ENCODE data around the gene NLRP5. TPM values are rescaled to one million over a fixed set of nuclear protein-coding genes. Genes with fewer than 3 reads are reported as not detected.

Gene NLRP5
- total RNA-seq, 1 donor from 2014 or later = not detected

- DNase-seq (ENCODE audit: low spot score) = no peak
- TF ChIP-seq, protein P1, sequence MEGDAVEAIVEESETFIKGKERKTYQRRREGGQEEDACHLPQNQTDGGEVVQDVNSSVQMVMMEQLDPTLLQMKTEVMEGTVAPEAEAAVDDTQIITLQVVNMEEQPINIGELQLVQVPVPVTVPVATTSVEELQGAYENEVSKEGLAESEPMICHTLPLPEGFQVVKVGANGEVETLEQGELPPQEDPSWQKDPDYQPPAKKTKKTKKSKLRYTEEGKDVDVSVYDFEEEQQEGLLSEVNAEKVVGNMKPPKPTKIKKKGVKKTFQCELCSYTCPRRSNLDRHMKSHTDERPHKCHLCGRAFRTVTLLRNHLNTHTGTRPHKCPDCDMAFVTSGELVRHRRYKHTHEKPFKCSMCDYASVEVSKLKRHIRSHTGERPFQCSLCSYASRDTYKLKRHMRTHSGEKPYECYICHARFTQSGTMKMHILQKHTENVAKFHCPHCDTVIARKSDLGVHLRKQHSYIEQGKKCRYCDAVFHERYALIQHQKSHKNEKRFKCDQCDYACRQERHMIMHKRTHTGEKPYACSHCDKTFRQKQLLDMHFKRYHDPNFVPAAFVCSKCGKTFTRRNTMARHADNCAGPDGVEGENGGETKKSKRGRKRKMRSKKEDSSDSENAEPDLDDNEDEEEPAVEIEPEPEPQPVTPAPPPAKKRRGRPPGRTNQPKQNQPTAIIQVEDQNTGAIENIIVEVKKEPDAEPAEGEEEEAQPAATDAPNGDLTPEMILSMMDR (IDR thresholded peaks at IDR 0.05) = no peak
- Mint-ChIP-seq H3K36me3 (ENCODE audit: low read depth) (no peaks in the 10 kb centered on the region), H3K9me3 (ENCODE audit: low read depth) (no peaks in the 10 kb centered on the region), H3K4me1 (ENCODE audit: low read depth) (peaks cover 42% of the 10 kb centered on the region), H3K27me3 (ENCODE audit: low read depth) (no peaks in the 10 kb centered on the region), H3K27ac (ENCODE audit: unreplicated experiment) (no peak overlapping the region), H3K4me3 (ENCODE audit: unreplicated experiment) (no peak overlapping the region)
Observed at GRCh38 chr19:56107626-56108351, 121.2 kb downstream of the NLRP5 start.

- DNase-seq (ENCODE audit: low spot score) = no peak
- Mint-ChIP-seq H3K9me3 (ENCODE audit: low read depth) (no peaks in the 10 kb centered on the region), H3K4me3 (ENCODE audit: unreplicated experiment) (no peak overlapping the region), H3K4me1 (ENCODE audit: low read depth) (peaks cover 49% of the 10 kb centered on the region), H3K27ac (ENCODE audit: unreplicated experiment) (peak overlapping the region; percentile 42), H3K36me3 (ENCODE audit: low read depth) (no peaks in the 10 kb centered on the region), H3K27me3 (ENCODE audit: low read depth) (no peaks in the 10 kb centered on the region)
- TF ChIP-seq, protein P1 (IDR thresholded peaks at IDR 0.05) = no peak
Observed at GRCh38 chr19:56108447-56109195, 122.0 kb downstream of the NLRP5 start.

DNA sequence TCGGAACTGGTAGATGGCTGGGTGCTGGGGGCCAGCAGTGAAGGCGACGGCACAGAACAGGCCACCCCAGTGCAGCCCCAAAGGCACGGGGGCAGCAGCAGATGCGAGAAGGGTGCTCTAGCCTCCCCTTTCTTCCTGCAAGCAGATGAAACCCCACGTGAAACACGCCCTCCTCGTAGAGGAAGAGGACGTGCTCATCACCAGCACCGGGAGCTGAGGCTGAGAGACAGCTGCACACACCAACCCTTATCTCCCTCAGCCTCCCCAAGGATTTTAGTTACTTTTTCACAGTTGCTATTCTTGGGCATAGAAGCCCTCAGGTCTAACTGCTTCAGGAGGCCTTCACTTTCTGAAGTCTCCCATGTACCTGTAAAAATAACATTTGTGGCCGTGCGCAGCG, 122.7 kb downstream of the NLRP5 start:
- H3K9me3 Mint-ChIP-seq (ENCODE audit: low read depth) = no peaks in the 10 kb centered on the region
- H3K4me3 Mint-ChIP-seq (ENCODE audit: unreplicated experiment) = no peak overlapping the region
- H3K27ac Mint-ChIP-seq (ENCODE audit: unreplicated experiment) = peak overlapping the region; percentile 42
- no peaks in the 10 kb centered on the region for H3K36me3 Mint-ChIP-seq (ENCODE audit: low read depth)
- DNase-seq (ENCODE audit: low spot score) = no peak
- TF ChIP-seq, protein P1 (IDR thresholded peaks at IDR 0.05) = no peak
- H3K27me3 Mint-ChIP-seq (ENCODE audit: low read depth) = no peaks in the 10 kb centered on the region
- H3K4me1 Mint-ChIP-seq (ENCODE audit: low read depth) = peaks cover 52% of the 10 kb centered on the region

DNA sequence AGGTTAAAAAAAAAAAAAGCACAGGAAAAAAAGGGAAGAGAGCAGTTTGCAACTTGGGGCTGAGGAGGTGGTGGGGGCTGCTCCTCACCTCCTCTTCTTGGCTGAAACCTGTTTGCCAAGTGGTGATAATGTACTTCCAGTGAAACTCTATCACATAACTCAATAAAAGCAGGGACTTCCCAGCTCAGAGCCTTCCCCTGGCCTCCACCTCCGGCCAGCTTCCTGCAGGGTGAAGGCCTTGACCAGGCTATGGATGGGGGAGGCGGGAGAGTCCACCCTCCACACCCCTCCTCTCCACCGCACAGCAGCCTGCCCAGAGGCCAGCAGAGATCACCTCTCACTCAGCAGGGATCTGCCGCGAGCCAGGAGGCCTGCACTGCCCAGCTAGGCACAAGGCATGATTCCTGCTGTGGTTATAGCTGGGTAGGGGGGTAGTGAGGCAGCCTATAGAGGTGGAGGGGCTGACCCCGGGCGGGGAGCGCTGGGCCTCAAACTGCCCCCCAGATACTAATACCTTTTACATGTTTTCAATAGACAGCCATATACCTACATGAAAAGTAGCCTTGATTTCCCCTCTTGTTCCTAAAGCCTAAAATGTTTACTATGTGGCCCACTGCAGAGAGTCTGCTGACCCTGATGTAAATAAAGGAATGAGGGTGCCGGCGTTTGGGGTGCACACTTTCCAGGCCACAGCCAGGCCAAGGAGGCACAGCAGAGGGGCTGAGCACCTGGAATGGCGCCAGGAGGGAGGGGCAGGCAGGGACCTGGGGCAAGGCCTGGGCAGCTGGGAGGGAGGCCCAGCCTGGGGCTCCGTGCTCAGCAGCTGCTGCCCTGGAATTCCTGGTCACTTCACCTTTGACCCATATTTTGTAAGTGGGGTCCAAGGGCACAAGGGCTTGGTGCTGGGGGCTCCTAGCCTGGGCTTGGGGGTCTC, 124.2 kb downstream of the NLRP5 start:
- Mint-ChIP-seq H3K4me3 (ENCODE audit: unreplicated experiment) (no peak overlapping the region), H3K4me1 (ENCODE audit: low read depth) (peaks cover 56% of the 10 kb centered on the region), H3K27ac (ENCODE audit: unreplicated experiment) (peak overlapping the region; percentile 66), H3K9me3 (ENCODE audit: low read depth) (no peaks in the 10 kb centered on the region), H3K36me3 (ENCODE audit: low read depth) (no peaks in the 10 kb centered on the region), H3K27me3 (ENCODE audit: low read depth) (no peaks in the 10 kb centered on the region)
- TF ChIP-seq, protein P1 (IDR thresholded peaks at IDR 0.05) = no peak
- DNase-seq (ENCODE audit: low spot score) = no peak

Other genes starting within 250 kb of the NLRP5 start
- gene NLRP9, start 248.4 kb upstream of the NLRP5 start, total RNA-seq = not detected in 3 replicates
- not detected in 3 replicates for gene RFPL4A, start 227.7 kb upstream of the NLRP5 start, total RNA-seq
- not detected in 3 replicates for gene RFPL4AL1, start 217.7 kb upstream of the NLRP5 start, total RNA-seq
- not detected in 3 replicates for gene NLRP11, start 154.8 kb upstream of the NLRP5 start, total RNA-seq
- not detected in 3 replicates for gene NLRP4, start 150.2 kb upstream of the NLRP5 start, total RNA-seq
- not detected in 3 replicates for gene NLRP13, start 54.4 kb upstream of the NLRP5 start, total RNA-seq
- gene NLRP8, start 38.9 kb upstream of the NLRP5 start, total RNA-seq = not detected in 3 replicates
- gene ZNF787, start 134.5 kb downstream of the NLRP5 start, total RNA-seq = 22.4 to 26.6 TPM (median 26.5 TPM) in 3 replicates
- gene ZNF444, start 154.5 kb downstream of the NLRP5 start, total RNA-seq = 30.4 to 33.1 TPM (median 31.5 TPM) in 3 replicates
- not detected in 3 replicates for gene GALP, start 189.2 kb downstream of the NLRP5 start, total RNA-seq
- not detected in 3 replicates for gene ZSCAN5B, start 211.0 kb downstream of the NLRP5 start, total RNA-seq
- gene ZSCAN5C, start 215.5 kb downstream of the NLRP5 start, total RNA-seq = not detected in 3 replicates